HG02678 (cell line): ENCODE measurements around the gene CASD1.
A peak's percentile ranks its signal among the peaks of the same experiment; 100 is the strongest.

Source experiments
- ATAC-seq: cut with Tn5 transposase; IDR thresholded peaks from one replicate; pipeline ENCODE4 v1.9.1; 2021; ENCODE audit warnings: mild to moderate bottlenecking, moderate library complexity; ENCODE audit not compliant: unreplicated experiment

CASD1 gene

DNA sequence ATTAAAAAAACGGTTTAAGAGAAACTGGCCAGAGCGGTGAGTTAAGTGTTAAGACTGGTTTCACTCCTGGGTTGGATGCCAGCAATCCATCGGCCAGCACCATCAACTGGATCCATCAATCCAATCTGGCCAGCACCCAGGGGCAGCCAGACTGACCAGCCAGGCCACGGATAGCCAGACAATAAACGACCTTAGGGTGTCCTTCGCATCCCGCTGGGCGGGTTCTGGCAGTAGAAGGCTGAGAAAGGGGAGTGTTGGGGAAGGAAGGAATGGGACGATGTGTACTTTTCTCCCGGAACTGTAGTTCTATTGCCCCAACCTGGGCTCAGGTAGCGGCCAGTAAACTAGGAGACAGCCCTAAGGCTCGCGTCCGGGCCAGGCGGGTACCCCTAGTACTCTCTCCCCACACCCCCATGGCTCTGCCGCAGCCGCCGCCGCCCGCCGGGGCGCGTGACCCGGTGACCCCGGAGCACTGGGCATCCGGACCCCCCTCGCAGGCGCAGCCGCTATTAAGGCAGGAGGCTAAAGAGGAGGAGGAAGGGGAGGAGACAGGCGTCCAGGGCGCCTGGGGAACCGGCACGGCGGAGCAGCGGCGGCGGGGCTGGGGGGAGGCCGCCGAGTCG is at the start of gene CASD1:
CASD1 (plus strand) TSS at position 546 of the 623 bp plus-strand sequence. CDS start 276 bp downstream, outside the sequence.
- ATAC-seq: peak; percentile 71

DNA sequence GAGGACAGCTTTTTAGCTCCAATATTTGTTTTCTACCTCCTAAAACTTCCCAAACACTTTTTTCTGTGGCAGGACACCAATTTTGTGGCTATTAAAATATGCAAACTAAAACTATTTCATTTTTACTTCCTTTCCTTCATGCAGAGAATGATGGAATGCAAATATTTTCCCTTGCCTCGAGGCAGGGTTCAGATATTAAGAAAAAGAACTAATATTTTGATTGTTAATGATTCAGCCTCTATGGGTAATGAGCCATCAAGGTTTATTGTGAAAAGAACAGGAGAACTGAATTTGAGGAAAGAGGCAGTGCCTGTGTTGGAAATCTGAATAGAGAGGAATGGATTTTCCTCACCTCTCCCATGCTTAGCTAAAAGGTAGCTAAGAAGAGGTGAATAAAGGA is 43.1 kb upstream of the CASD1 start:
- no peak for ATAC-seq

DNA sequence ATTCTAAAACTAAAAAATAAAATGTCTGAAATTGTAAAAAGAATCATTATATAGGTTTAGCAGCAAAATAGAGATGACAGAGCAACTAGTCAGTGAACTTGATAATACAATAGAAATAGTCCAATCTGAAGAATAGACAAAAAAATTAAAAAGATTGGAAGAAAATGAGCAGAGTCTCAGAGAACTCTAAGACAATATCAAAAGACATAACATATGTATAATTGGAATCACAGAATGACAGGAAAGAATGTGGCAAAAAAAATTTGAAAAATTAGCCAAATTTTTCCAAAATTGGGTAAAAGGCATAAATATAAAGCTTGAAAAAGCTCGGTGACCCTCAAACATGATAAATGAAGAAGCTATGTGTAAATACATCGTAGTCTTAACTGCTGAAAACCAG is 38.0 kb upstream of the CASD1 start:
- ATAC-seq: no peak

DNA sequence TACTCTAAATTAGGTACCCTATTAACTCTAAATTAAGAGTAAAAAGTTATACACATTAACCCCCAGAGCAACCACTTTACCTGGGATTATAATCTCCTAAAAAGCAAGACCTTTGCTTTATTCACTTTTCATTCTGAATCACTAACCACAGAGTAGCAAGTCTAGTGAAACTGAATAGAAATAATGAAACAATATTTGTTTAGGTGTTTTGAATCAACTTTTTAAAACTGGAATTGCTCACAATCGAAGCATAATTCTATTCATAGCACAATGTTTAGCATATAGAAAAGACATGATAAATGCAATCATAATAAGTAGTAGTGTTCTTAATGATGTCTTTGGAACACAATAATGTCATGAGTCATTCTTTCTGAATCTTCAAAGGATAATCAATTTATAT is 37.0 kb upstream of the CASD1 start:
- ATAC-seq: no peak

DNA sequence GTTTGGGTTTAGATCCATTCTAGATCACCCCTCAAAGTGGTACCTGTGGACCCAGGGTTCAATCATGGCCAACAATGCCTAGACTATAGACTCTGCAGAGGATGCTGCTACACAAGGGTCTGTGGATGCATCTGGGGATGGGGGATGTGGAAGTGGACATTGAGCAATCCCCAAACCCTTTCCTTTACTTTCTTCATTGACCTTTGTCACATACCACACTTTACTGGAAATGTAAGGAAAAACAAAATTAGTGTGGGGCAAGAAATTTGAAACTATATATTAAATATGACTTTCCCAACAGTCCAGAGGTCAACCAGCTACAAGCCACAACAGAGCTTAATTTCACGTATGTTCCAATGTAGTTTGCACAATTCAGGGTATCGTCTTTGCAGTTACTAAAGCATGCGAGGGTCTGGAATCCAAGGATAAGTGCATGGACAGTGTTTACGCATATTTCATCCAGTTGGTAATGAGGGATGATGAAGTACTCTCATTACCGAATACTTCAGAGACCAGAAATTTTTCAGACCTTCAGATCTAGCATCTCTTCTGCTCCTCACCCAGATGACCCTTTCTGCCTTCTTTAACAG is 33.3 kb upstream of the CASD1 start:
- no peak for ATAC-seq

DNA sequence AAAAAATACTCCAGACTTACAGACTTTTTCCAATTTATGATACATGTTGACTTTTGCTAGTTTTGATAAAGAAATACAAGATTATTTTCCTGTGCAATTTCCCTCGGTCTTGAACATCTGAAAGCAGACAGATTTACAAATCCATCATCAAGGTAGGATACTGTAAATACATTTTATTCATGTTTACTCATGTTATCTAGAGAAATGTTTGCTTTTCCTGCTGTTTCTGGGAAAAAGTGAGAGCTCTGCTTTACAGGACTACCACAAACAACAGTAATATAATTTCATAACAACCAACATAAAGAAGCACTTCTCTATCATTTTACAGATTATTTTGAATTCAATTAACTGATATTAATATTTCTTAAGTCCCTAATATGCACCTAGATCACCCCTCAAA is 31.7 kb upstream of the CASD1 start:
- ATAC-seq: no peak

DNA sequence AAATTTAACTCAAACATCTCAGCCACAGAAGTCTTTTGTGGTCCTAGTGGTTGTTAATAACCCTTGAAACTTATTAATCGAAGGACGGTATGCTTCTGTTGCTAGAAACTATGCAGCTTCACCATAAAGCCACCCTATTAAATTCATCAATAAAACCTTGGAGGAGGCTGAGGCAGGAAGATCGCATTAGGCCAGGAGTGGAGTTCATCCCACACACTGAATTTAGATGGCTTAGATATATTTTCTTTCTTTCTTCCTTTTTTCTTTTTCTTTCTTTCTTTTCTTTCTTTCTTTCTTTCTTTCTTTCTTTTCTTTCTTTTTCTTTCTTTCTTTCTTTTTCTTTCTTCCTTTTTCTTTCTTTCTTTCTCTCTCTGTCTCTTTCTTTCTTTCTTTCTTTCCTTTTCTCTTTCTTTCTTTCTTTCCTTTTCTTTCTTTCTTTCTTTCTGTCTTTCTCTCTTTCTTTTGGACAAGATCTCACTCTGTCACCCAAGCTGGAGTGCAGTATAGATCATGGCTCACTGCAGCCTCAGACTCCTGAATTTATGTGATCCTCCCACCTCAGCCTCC is 30.9 kb upstream of the CASD1 start:
- ATAC-seq: no peak

DNA sequence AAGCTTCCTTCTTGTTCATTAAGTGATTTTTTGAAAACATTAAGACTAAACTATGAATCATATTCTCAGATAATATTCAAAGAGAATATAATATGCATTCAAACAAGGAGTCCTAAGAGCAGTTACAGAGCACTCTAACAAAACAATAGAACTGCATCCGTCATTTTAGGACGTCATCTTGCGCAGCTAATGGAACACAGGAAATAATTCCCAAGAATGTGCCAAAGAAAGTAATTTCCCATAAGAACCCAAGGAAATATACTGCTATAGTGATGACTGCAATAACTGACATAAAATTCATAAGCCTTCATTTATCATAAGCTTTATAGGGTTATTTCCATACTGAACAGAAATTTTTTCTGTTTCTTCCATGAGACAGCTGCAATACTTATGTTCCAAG is 28.3 kb upstream of the CASD1 start:
- no peak for ATAC-seq

DNA sequence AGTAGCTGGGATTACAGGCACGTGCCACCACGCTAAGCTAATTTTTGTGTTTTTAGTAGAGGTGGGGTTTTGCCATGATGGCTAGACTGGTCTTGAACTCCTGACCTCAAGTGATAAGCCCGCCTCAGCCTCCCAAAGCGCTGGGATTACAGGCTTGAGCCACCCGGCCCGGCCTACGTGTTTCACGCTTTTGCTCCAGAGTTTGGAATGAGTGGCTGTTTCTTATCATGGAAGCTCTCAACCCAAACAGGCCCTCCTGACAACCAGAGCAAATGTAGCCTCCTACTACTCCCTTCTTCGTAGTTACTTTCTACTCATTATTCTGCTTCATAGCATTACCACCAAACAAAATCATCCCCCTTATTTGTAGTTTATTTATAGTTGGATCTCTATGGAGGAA is 26.8 kb upstream of the CASD1 start:
- ATAC-seq: no peak

DNA sequence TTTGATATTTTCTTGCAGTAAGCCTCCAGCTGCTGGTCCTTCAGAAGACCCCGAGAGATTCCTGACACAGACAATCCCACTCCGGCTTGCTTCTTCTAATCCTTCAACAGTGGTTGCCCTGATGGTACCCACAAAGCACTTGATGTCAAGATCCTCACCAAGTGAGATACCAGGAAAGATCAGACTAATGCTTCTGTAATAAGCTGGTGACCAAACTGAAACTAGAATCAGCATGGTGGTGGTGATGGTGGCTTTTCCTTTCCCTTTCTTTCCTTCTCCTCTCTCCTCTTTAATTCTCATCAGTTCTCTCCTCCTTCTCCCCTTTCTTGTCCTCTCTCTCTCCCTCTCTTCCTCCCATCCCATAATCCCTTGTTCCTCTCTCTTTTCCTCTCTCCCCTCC is 25.8 kb upstream of the CASD1 start:
- no peak for ATAC-seq

DNA sequence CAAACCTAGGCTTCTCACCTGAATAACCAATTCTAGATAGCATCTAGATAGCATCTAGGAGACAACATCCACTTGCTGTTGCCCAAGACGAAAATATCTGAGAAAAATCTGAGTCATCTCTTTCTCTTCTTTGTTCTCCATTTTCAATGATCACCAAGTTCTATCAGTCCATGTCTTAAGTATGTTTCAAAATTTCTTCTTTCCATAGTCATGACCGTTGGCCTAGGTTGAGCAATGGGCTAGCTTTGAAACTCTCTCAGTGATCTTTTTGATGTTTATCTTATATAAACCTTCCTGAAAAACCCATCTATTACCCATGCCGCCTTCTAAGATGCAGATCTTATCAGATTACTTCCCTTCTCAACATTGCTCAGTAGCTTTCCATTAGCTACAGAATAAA is 23.4 kb upstream of the CASD1 start:
- ATAC-seq: no peak

DNA sequence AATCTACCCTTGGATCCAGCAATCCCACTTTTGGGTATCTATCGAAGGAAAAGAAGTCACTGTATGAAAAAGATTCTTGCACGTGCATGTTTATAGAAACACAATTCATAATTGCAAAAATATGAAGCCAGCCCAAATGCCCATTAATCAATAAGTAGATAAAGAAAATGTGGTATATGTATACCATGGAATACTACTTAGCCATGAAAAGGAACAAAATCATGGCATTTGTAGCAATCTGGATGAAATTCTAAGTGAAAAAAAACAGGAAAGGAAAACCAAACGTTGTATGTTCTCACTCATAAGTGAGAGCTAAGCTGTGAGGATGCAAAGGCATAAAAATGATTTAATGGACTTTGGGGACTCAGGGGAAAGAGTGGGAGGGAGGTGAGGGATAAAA is 18.2 kb upstream of the CASD1 start:
- no peak for ATAC-seq

DNA sequence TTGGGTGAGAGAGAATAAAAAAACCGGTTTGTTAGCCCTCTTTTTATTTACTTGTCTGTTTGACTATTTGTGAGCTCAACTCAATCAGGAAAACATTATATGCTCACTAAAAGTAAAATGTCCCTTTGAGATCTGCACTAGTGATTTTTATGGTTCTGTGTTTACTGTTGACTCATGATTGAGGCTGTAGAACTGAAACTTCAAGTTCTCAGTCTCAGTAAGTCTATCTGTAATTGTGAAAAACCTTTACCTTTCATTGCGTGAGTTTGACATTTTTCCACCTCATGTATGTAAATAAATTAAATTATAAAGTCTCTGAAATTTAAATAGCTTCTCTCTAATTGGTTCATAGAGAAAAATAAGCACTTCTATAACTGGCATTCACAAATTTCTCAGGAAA is 17.0 kb upstream of the CASD1 start:
- peak; percentile 99 for ATAC-seq

DNA sequence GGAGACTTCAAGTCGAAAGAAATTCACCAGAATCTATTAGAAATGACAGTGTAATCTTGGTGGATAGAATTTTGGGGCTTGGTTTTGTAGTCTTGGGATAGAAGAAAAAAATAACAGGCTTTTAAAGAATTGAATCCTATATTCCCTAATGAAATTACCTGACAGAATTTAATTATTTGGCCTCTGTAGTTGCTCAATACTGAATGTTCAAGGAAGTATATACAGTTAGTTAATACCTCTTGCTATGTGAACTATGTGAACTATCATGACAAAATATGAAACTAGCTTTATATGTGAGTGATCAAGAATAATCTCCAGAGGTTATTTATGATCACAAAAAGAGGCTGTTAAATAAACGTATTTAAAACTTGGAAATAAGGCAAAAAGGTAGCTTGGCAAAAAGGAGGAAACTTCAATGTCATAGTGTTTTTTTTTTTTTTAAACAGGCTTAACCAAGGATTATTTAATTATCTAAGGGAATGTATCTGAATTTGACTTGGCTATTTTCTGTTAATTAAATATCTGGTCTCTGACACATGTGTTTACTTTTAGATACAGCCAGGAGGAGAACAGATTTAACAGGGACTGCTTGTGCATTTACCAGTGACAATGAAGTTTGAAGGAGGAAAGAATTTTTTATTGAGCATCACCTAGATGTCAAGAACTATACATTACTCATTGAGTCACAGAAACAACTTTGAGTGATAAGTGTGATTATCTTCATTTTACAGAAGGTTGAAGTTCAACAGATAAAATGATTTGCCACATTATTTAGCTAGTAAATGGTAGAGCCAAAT is 11.5 kb upstream of the CASD1 start:
- no peak for ATAC-seq

DNA sequence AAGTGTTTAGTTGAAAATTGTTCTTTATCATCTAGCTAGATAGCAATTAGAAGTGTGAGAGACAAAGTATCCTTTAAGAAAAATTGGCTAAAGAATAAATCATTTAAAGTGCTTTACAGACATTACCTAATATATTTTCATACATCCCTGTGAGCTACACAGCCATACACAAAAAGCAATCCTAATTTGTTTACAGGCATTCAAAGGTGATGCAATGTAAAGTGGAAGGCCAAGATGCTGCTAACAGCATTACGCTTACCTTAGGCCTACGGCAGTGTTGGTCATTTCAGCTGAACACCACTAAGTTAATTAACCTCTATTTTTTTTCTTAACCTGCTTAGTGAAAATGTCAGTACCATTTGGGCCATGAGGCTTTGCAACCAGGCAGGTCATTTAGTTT is 10.7 kb upstream of the CASD1 start:
- no peak for ATAC-seq

DNA sequence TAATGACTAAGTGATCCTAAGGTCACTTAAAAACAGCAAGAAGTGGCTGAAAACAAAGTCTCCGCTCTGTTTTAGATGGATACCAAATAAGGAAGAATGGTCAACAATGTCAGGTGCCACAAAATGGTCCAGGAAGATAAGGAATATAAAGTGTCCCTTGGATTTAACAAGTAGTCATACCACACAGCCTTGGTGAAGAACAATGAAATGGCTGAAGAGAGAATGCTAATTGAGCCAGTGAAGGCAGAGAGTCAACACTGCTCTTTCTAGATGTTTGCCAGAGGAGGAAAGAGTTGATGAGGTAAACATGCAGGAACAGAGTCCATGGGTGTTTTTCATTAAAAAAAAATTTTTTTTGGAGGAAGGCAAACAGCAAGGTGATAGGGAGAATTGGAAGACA is 2.1 kb upstream of the CASD1 start:
- no peak for ATAC-seq

DNA sequence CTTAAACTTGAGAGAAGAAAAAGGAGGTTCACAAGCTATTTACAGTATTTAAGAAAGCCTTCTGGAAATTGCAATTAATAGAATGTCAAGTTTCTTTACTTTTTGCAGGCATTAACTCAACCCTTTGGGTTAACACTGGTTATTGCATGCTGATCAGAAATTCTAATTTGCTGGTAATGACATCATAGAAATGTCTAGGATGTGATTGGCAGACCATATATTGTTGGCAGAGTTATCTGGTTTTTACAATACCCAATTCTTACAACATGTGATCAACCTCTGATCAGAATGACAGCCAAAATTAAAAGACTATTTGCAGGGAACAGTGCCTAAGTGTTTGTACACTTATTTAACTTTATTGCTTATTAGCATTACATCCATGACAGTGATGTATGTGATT is 1.6 kb upstream of the CASD1 start:
- ATAC-seq: no peak

DNA sequence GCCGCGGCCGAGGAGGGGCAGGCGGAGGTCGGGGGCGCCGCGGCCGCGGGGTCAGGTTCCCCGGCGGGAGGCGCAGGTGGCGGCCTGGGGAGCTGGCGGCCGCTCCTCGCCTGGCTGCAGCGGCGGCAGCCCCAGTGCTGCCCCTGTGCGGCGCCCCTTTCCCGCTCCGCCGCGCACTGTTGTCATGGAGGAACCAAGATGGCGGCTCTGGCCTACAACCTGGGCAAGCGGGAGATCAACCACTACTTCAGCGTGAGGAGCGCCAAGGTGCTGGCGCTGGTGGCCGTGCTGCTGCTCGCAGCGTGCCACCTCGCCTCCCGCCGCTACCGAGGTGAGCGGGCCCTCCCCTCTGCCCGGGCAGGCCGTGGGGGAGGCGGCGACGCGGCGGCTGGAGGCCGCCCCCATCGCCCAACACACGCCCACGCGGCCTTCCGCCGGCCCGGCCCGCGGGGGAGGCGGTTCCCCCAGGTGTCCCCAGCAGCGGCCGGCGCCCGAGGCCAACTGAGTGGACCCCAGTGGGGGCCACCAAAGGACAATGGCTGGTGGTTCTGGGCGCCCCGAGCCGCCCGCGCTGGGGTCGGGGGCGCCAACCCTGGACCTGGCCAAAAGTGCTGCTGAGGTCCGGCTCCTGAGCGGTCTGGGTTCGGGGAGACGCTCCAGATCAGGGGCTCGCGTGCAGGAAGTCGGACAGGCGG is 425 bp downstream of the CASD1 start:
- peak; percentile 73 for ATAC-seq

DNA sequence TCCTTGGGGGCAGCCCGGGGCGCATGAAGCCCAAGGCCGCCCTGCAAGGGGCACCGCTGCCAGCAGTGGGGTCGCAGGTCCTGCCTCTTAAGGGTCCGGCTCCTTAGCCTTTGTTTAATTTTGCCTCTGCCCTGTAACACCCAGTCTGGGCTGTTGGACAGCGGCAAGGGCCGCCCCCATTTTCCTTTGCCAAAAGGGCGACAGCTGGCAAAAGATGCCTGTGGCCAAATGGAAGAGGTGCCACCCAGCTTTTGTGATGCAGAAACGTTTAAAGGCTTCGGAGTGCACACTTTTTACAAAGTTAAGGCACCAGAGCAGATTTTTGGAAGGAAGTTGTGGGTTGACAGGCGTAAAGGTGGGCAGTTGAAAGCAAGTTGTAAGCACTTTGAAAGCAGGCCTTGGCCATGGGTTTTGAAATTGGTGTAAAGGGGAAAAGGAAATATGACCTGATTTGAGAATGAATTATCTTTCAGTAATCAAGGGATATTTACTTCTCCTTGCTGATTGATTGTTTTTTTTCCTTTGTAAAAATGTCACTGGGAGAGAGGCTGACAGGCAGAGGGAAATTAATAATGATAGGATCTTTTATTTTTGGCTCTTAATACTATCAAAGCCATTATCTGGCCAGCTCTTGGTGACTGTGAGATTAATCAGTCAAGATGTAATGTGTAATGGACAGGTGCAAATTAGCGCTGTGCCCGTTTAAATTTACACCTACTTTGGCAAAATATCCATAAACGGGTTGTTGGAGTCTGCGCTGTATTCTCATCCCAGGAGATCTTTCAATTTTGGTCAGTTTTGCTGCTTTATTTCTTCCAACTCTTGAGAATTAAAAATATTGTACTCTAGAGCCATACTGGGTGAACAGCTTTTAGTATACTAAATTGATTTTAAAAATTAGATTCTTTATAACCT is 1.2 kb downstream of the CASD1 start:
- ATAC-seq: no peak

DNA sequence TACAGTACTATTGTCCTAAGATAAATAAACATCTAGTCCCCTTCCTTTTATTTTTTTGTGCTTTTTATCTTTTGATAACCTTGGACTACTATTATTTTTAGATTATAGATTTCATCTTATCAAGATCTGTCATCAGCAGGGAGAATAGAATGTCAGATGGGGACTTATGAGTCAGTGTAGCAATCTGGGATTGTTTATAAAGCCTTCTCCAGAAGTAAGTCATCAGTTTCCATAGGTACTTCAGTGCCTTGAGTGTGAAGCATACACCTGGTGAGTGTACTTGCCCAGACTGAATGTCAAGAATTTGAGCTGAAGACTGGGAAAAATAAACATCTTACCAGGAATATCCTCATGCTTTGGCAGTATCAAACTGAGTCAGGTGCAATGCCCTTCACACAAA is 2.1 kb downstream of the CASD1 start:
- ATAC-seq: no peak
